HL-60/S4 treated with retinoic acid at 250 ng/mL for 4 days and 3 days (cell line): ENCODE data around the gene CLSTN2.

Experiments
- in situ Hi-C: fragments of 300-500 bp; cut with MboI; formaldehyde crosslinking; loops from 2 replicates; pipeline ENCODE4 v1.7.0; 2022; ENCODE audit warnings: low sequenced_read_pairs

Gene CLSTN2

GRCh38 chr3:140143367-140144069, 208.5 kb downstream of the CLSTN2 start:
- in situ Hi-C loops = no loop called here

- in situ Hi-C loops = no loop called here
Observed at GRCh38 chr3:140145528-140145927, 210.5 kb downstream of the CLSTN2 start.

GRCh38 chr3:140146668-140147067, 211.7 kb downstream of the CLSTN2 start:
- in situ Hi-C loops = no loop called here

GRCh38 chr3:140147965-140148490, 213.0 kb downstream of the CLSTN2 start:
- in situ Hi-C loops = no loop called here

- in situ Hi-C loops = no loop called here
Observed at GRCh38 chr3:140148824-140149390, 213.9 kb downstream of the CLSTN2 start.

GRCh38 chr3:140151321-140151720, 216.3 kb downstream of the CLSTN2 start:
- in situ Hi-C loops = no loop called here

GRCh38 chr3:140152851-140153639, 218.1 kb downstream of the CLSTN2 start:
- in situ Hi-C loops = no loop called here

GRCh38 chr3:140153736-140154135, 218.8 kb downstream of the CLSTN2 start:
- in situ Hi-C loops = no loop called here

GRCh38 chr3:140157161-140157560, 222.2 kb downstream of the CLSTN2 start:
- in situ Hi-C loops = no loop called here

GRCh38 chr3:140159646-140160045, 224.7 kb downstream of the CLSTN2 start:
- in situ Hi-C loops = no loop called here

- in situ Hi-C loops = no loop called here
Observed at GRCh38 chr3:140160553-140160952, 225.6 kb downstream of the CLSTN2 start.

GRCh38 chr3:140162551-140162950, 227.6 kb downstream of the CLSTN2 start:
- in situ Hi-C loops = no loop called here

- in situ Hi-C loops = no loop called here
Observed at GRCh38 chr3:140163159-140163763, 228.3 kb downstream of the CLSTN2 start.

GRCh38 chr3:140164156-140164555, 229.2 kb downstream of the CLSTN2 start:
- in situ Hi-C loops = no loop called here

GRCh38 chr3:140164922-140165590, 230.1 kb downstream of the CLSTN2 start:
- in situ Hi-C loops = no loop called here

GRCh38 chr3:140165781-140166180, 230.8 kb downstream of the CLSTN2 start:
- in situ Hi-C loops = no loop called here

GRCh38 chr3:140166861-140167599, 232.0 kb downstream of the CLSTN2 start:
- in situ Hi-C loops = no loop called here

GRCh38 chr3:140167600-140168281, 232.8 kb downstream of the CLSTN2 start:
- in situ Hi-C loops = no loop called here

- in situ Hi-C loops = no loop called here
Observed at GRCh38 chr3:140170612-140171011, 235.6 kb downstream of the CLSTN2 start.
